SK-N-DZ (cell line): ENCODE measurements around the gene ZNF585A.

Source experiments
- DNase-seq: peaks from one replicate; pipeline ENCODE4 v3.0.0-alpha.2; 2015; ENCODE audit warnings: low spot score

The ZNF585A gene

GRCh38 chr19:37095859-37096258 is 76.6 kb downstream of the ZNF585A start:
- DNase-seq: no peak
